Urinary bladder (tissue), 4 donors: ENCODE data around the gene CEP192. TPM values are rescaled to one million over a fixed set of nuclear protein-coding genes. Genes with fewer than 3 reads are reported as not detected.

ENCODE experiments used
- DNase-seq: peaks from one replicate; pipeline ENCODE4 v3.0.0-alpha.2; 2015; ENCODE audit errors: extremely low spot score
- H3K27ac ChIP-seq: one replicate; pipeline ENCODE4 v1.5.1; 2013; ENCODE audit warnings: low read depth, mild to moderate bottlenecking, moderate library complexity
- H3K36me3 ChIP-seq: one replicate; pipeline ENCODE4 v1.6.1; 2013; ENCODE audit warnings: mild to moderate bottlenecking, moderate library complexity; ENCODE audit not compliant: insufficient read depth
- H3K4me1 ChIP-seq: one replicate; pipeline ENCODE4 v1.6.1; 2013; ENCODE audit warnings: mild to moderate bottlenecking, moderate library complexity; ENCODE audit not compliant: insufficient read depth
- H3K4me3 ChIP-seq: one replicate; pipeline ENCODE4 v1.5.1; 2013; ENCODE audit warnings: low read depth, low read length
- WGBS: extraction: QIAGEN DNeasy Blood & Tissue Kit; methylation state at CpG from one replicate; pipeline ENCODE4 v1.1.7; 2013; 5-methylcytosine and 5-hydroxymethylcytosine counted together
- polyA plus RNA-seq: library from polyadenylated mRNA; stranded (reverse); fragments of 200-250 nt; gene quantifications from one replicate; pipeline ENCODE4 v1.2.3, GENCODE V29; 2013
- total RNA-seq: library from RNA; depleted of rRNA; stranded (reverse); fragments of >200 nt; gene quantifications from one replicate; pipeline ENCODE4 v1.2.3, GENCODE V29; 2014
- donor health status: healthy with polysubstance abuse.
- donor health status: healthy.

CEP192 gene
- total and polyA plus RNA-seq, 2 donors = 12.8 to 69.8 TPM

DNA sequence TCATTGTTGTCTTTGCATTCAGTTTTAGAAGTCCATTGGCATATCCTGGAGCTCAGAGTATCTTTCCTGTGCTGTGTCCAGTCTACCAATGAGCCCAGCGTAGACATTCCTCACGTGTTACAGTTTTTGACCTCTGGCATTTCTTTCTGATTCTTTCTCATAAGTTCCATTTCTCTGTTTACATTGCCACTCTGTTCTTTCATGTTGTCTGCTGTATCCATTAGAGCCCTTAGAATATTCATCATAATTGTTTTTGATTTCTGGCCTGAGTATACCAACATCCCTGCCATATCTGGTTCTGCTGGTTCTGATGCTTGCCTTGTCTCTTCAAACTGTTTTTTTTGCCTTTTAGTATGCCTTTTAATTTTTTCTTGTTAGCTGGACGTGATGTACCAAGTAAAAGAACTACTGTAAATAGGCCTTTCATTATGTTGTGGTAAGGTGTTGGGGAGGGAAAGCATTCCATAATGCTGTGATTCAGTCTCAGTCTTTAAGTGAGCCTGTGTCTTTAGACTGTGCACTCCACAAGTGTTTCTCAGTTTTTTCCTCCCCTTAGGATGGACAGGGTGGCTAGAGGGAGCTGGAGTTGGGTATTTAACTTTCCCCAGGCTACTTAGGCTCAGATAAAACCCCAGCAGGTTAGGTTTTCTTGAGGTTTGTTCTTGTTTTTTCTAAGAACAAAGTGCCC, 35.6 kb downstream of the CEP192 start:
- WGBS = 88% methylated on average over 3 of the region's 3 CpGs
- Histone ChIP-seq H3K4me3 (no peak overlapping the region), H3K27ac (no peak overlapping the region), H3K36me3 (peaks cover 3% of the 10 kb centered on the region), H3K4me1 (no peaks in the 10 kb centered on the region)
- no peak for DNase-seq

DNA sequence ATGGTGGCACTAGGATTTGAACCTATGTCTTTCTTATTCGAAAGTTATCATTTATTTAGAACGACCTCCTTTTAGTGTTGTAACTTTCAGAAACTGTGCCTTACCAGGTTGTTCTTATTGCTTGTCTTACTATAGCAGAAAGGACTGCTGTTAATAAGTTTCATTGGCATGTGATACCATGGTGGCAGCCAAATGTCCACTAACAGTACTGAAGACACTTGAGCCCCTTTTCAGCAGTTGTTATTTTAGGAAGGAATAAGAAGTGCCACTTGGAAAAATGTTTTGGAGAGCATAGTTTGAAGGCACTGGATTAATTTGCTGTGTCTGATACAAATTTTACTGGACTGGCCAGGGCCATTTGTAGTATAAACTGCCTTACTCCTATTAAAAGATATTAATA, 37.7 kb downstream of the CEP192 start:
- Histone ChIP-seq H3K4me1 (no peaks in the 10 kb centered on the region), H3K27ac (no peak overlapping the region), H3K4me3 (no peak overlapping the region), H3K36me3 (peaks cover 5% of the 10 kb centered on the region)
- no peak for DNase-seq
- WGBS = 95% methylated on average over 2 of the region's 2 CpGs

DNA sequence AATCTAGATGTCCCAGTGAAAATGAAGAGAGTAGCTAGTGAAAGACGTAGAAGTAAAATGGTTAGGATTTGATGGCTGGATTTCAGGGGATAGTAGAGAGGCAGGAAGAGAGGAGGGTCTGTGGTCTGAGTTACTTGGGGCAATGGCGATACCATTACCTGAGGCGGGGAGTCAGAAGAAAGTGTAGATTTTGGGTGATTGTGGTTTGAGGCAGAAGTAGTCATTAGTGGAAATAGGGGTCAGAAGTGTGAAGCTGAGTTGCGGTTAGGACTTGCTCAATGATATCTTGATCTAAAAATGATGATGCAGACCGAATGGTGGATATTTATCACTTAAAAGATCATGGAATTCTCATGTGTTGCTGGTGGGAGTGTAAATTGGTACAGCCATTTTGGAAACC, 41.0 kb downstream of the CEP192 start:
- Histone ChIP-seq H3K27ac (no peak overlapping the region), H3K4me3 (no peak overlapping the region), H3K36me3 (peaks cover 5% of the 10 kb centered on the region), H3K4me1 (no peaks in the 10 kb centered on the region)
- no peak for DNase-seq
- WGBS = 93% methylated on average over 5 of the region's 5 CpGs

DNA sequence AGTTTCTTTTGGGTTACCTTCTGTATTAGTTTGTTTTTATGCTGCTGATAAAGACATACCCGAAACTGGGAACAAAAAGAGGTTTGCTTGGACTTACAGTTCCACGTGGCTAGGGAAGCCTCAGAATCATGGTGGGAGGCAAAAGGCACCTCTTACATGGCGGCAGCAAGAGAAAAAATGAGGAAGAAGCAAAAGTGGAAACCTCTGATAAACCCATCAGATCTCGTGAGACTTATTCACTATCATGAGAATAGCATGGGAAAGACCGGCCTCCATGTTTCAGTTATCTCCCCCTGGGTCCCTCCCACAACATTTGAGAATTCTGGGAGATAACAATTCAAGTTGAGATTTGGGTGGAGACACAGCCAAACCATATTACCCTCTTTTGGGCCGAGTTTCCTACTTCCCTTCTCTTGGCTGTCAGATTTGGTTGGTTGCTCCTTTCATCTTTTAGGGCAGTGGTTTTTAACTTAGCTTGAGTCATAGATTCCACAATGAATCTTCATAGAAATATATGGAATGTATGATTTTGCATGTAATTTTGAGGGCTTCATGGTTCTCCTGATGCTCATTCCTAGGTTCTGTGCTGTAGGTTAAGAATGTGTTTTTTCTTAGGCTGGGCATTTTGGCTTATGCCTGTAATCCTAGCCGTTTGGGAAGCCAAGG, 44.2 kb downstream of the CEP192 start:
- no peak for DNase-seq
- no peak overlapping the region for H3K27ac ChIP-seq
- H3K36me3 ChIP-seq = peaks cover 5% of the 10 kb centered on the region
- WGBS = 95% methylated on average over 7 of the region's 7 CpGs
- no peak overlapping the region for H3K4me3 ChIP-seq
- H3K4me1 ChIP-seq = no peaks in the 10 kb centered on the region

DNA sequence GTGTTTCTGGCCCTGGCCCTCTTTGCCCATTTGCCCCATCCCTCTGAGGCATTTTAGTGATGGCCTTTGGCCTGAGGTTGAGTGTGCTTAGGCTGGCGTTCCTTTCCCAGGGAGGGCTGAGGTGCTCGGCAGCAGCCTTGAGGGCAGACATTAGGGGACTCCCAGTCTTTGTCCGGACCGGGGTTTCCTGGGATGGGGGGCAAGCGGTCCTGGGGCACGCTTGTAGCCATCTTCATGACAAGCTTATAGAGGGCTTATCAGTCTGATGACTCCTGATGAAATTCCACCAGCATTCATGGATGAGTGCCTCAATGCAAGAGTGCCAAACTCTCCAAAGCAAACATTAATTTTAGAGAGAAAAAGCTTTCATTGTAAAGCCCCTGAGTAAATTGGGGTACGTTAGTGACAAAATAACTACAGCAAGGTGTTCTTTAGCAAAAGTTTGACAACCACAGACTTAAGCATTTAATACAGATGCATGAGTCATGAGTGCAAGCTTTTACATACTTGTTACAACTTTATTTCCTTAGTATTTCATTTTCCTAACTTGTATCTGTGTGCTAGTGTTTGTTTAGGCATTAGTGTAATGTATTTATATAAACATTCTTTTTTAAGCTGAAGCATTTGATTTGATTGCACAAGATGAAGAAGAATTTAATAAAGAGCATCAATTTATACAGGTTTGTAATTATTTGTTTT, 45.6 kb downstream of the CEP192 start:
- H3K36me3 ChIP-seq = peaks cover 2% of the 10 kb centered on the region
- no peak for DNase-seq
- H3K27ac ChIP-seq = no peak overlapping the region
- WGBS = 89% methylated on average over 7 of the region's 7 CpGs
- no peak overlapping the region for H3K4me3 ChIP-seq
- no peaks in the 10 kb centered on the region for H3K4me1 ChIP-seq

DNA sequence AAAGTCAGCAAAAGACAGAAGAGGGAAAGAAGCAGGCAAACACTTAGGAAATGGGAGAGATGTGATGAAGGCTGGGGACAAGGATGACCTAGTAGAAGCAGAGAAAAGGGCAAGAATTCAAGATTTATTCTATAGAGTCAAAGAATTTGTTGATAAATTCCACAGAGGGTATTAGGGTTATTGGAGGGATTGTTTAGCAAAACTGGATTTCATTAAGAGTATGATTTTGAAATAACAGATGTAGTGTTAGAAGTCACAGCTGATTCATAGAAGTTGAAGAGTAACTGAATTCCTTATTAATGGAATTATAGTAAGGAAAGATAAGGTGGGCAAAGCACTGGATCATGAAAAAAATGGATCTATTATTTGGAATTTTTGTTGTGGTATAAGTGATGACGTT, 48.6 kb downstream of the CEP192 start:
- H3K36me3 ChIP-seq = peaks cover 2% of the 10 kb centered on the region
- no peak overlapping the region for H3K27ac ChIP-seq
- 88% methylated on average over 1 of the region's 1 CpG for WGBS
- H3K4me3 ChIP-seq = no peak overlapping the region
- H3K4me1 ChIP-seq = no peaks in the 10 kb centered on the region
- DNase-seq = no peak

DNA sequence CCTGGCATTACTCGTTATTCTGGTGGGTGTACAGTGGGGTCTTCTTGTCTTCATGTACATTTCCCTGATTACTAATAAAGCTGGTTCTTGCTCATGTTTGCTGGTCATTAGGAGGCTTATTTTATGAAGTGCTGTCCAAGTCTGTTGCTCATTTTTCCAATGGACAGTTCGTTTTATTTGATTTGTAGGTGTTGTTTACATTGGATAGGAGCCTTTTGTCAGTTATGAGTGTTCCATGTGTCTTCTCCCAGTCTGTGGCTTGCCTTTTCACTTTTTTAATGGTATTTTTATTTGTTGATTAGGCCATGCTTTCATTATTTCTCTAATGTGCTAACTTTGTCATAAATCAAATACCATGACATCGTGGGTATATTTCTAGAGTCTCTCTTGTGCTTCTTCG, 51.9 kb downstream of the CEP192 start:
- 86% methylated on average over 4 of the region's 4 CpGs for WGBS

DNA sequence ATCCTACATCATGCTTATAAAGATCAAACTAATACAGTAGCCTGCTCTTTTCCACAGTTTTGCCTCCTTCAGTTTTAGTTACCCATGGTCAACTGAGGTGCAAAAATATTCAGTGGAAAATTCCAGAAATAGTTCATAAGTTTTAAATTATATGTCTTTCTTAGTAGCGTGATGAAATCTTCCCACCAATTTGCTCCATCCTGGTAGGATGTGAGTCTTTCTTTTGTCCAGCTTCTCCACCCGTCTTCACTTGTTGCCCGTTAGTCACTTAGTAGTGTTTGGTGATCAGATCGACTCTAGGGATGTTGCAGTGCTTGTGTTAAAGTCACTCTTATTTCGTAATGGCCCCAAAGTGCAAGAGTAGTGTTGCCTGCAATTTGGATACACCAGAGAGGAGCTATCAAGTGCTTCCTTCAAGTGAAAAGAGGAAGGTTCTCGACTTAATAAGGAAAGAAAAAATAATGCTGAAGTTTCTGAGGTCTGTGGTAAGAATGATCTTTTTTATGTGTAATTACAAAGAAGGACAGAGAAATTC, 57.0 kb downstream of the CEP192 start:
- no peaks in the 10 kb centered on the region for H3K36me3 ChIP-seq

More for the DNA sequence above, 51.9 kb downstream of the CEP192 start:
- Histone ChIP-seq H3K36me3 (peaks cover 2% of the 10 kb centered on the region), H3K4me1 (no peaks in the 10 kb centered on the region), H3K27ac (no peak overlapping the region), H3K4me3 (no peak overlapping the region)
- no peak for DNase-seq

DNA sequence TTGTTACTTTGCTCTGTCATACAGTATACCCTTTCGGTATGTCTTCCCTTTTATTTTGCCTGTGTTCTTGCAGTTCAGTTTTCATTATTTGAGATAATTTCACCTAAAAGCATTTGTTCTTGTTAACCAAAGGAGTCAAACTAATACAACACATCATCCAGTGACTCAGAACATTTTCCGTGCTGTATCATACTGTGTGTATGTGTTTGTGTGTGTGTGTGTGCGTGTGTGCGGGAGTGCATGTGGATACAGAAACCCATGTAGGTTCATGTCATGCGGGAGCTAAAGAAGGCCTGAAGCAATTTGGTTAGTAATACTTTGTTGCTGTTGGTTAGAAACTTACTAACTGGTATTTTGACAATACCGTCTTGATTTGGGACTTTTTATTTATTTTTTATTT, 60.0 kb downstream of the CEP192 start:
- Histone ChIP-seq H3K27ac (no peak overlapping the region), H3K4me1 (no peaks in the 10 kb centered on the region), H3K36me3 (peaks cover 4% of the 10 kb centered on the region), H3K4me3 (no peak overlapping the region)
- DNase-seq = no peak
- WGBS = 96% methylated on average over 6 of the region's 6 CpGs

More for the DNA sequence above, 57.0 kb downstream of the CEP192 start:
- no peak overlapping the region for H3K4me3 ChIP-seq
- DNase-seq = no peak
- H3K27ac ChIP-seq = no peak overlapping the region
- no peaks in the 10 kb centered on the region for H3K4me1 ChIP-seq
- 92% methylated on average over 6 of the region's 6 CpGs for WGBS

DNA sequence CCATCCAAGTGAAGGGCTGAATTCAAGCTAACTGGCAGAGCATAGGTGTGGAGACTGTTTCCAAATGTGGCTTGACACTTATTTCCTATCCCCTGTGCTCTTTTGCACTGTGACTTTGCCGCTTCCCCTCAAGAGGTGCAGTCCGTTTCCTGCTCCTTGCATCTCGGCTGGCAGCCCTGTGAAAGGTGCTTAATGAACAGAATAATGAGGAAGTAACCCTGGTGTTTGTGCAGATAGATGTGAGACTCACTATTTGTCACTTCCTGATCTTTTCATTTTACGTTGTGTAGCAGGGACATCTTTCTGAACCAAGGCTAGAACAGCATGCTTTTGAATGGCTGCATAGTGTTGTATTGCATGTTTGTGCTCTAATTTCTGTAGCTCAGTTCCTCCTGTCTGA, 60.8 kb downstream of the CEP192 start:
- WGBS = 83% methylated on average over 4 of the region's 4 CpGs

DNA sequence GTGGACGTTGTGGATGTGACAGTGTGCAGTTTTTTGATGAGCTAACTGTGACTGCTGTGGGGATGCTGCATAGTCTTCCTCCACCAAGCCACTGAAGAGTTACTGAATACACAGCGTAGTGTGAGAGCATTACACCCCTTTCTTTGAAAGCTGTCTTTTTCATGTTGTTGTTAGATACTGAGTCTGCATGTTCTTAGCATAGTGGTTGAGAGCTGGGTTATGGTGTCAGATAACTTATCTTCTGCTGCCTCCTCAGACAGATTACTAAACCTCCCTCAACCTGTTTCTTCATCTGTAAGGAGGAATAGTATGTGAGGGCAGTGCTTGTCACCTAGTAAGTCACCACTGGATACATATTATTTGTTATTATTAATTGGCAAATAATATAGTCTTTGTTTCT, 63.2 kb downstream of the CEP192 start:
- Histone ChIP-seq H3K27ac (no peak overlapping the region), H3K36me3 (peaks cover 5% of the 10 kb centered on the region), H3K4me3 (no peak overlapping the region), H3K4me1 (no peaks in the 10 kb centered on the region)
- WGBS = 90% methylated on average over 2 of the region's 2 CpGs
- no peak for DNase-seq

More for the DNA sequence above, 60.8 kb downstream of the CEP192 start:
- no peak for DNase-seq
- peaks cover 5% of the 10 kb centered on the region for H3K36me3 ChIP-seq
- H3K27ac ChIP-seq = no peak overlapping the region
- H3K4me3 ChIP-seq = no peak overlapping the region
- H3K4me1 ChIP-seq = no peaks in the 10 kb centered on the region

DNA sequence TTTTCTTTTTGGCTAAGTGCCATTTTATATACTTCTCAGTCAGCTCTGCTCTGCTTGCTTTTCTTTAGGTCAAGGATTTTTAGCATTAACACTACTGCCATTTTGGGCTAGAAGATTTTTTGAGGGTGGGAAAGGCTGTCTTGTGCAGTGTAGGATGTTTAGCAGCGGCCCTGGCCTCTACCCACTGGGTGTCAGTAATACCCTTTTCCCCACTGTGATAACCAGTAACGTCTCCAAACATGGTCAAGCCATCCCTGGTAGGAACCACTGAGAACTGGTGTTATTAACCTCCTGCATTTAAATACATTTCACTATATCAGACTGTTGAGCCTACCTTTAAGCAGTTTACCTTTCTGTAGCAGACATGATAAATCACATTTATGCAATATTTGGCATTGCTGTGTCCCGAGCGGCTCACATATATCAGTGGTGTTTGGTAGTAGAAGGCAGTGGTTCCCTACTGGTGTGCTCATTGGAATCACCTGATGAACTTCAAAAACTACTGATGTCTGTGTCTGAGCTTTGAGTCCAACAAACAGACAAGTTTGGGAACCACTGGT, 70.5 kb downstream of the CEP192 start:
- Histone ChIP-seq H3K4me3 (no peak overlapping the region), H3K27ac (no peak overlapping the region), H3K36me3 (peaks cover 5% of the 10 kb centered on the region), H3K4me1 (no peaks in the 10 kb centered on the region)
- no peak for DNase-seq
- 88% methylated on average over 4 of the region's 4 CpGs for WGBS

DNA sequence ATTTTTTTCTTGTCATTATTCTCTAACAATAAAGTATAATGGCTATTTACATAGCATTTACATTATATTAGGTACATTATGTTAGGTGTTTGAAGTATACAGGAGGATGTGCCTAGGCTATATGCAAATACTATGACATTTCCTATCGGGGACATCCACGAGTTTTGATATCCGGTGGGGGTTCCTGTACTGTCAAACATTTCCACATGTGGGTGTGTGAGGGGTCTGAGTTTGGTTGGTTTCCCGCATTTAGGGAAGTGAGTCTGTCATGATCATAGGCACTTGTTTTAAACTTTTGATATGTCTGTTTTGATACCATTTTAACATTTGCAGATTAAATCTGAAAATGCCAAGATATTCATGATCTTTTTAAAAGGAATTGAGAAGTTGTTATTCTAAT, 76.0 kb downstream of the CEP192 start:
- H3K36me3 ChIP-seq = peaks cover 13% of the 10 kb centered on the region
- no peak overlapping the region for H3K27ac ChIP-seq
- H3K4me1 ChIP-seq = no peaks in the 10 kb centered on the region
- no peak for DNase-seq
- no peak overlapping the region for H3K4me3 ChIP-seq
- WGBS = 79% methylated on average over 4 of the region's 4 CpGs
